Omental fat pad (tissue), 4 donors: ENCODE data around the gene ZNF691. TPM values are rescaled to one million over a fixed set of nuclear protein-coding genes. Genes with fewer than 3 reads are reported as not detected.
"Not testable (repeated sequence)": the region's sequence is repeated elsewhere in the genome, so short reads cannot be mapped to it uniquely, and the experiment has no call there.

Source experiments
- ATAC-seq: fragments of 150-250 bp; one replicate; pipeline ENCODE4 v1.9.1; 2016; ENCODE audit warnings: mild to moderate bottlenecking, moderate library complexity; ENCODE audit not compliant: low FRiP score
- DNase-seq: peaks from one replicate; pipeline ENCODE4 v3.0.0-alpha.2; 2019; ENCODE audit warnings: low spot score
- CTCF ChIP-seq, 3 donors: fragments of 450-650 bp; IDR thresholded peaks; one replicate each; pipeline ENCODE4 v1.5.1; 2016 to 2017; ENCODE audit warnings: antibody characterized with exemption in 3 of 3, mild to moderate bottlenecking in 3 of 3, moderate library complexity in 2 of 3
- total RNA-seq, 4 donors: library from RNA; depleted of rRNA; stranded (reverse); fragments of >200 nt; gene quantifications; one replicate each; pipeline ENCODE4 v1.1.0, GENCODE V29; 2016

ZNF691 gene
- total RNA-seq, 4 donors from 2014 or later, result 6.2 to 11.2 (median 8.8) TPM

- DNase-seq, result no peak
- no peak for TF ChIP-seq CTCF (IDR thresholded peaks at IDR 0.05)
- no peak for ATAC-seq
These were observed 45.2 kb downstream of the ZNF691 start for GRCh38 chr1:42891465-42892138.

- not testable (repeated sequence) for ATAC-seq, DNase-seq
These were observed 53.5 kb downstream of the ZNF691 start for GRCh38 chr1:42899960-42900359.

Other genes starting within 250 kb of the ZNF691 start
- gene PPIH, start 188.2 kb upstream of the ZNF691 start, total RNA-seq, result 10 to 100 TPM; 14.9 to 29.3 (median 20.8) TPM
- 100 to 1,000 TPM; 509 to 860 (median 681) TPM for gene YBX1, start 164.2 kb upstream of the ZNF691 start, total RNA-seq
- gene CLDN19, start 106.4 kb upstream of the ZNF691 start, total RNA-seq, result not detected
- gene P3H1, start 79.6 kb upstream of the ZNF691 start, total RNA-seq, result 10 to 100 TPM; 20.4 to 44.1 (median 29.4) TPM
- 1 to 10 TPM; 2.4 to 4.3 (median 3.1) TPM for gene C1orf50, start 79.4 kb upstream of the ZNF691 start, total RNA-seq
- gene TMEM269, start 61.6 kb upstream of the ZNF691 start, total RNA-seq, result under 1 TPM in 1 of 4 donors, not detected in 3; 0.46 TPM
- gene ERMAP, start 29.5 kb upstream of the ZNF691 start, total RNA-seq, result 10 to 100 TPM in 3 of 4 donors, 1 to 10 TPM in 1; 5.8 to 13.2 (median 12.6) TPM
- 10 to 100 TPM; 12.1 to 40.7 (median 22.5) TPM for gene SVBP, start 29.2 kb upstream of the ZNF691 start, total RNA-seq
- gene SLC2A1, start 112.3 kb downstream of the ZNF691 start, total RNA-seq, result 10 to 100 TPM; 13.4 to 71.5 (median 48.0) TPM